Measurements from ENCODE around the gene CABCOCO1.

Gene CABCOCO1, protein sequence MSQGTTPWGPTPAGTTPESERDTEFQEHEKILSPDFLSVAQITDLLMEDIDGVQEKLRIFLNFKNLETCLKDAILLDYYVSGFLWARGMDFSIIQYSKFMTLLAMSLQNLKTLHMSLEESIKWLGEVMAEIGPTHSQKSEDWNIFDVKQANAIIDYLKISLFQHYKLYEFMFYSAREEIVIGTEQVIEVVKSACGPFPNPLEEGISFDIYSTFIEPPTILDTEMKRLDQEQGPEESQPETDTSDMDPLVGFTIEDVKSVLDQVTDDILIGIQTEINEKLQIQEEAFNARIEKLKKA

DNA sequence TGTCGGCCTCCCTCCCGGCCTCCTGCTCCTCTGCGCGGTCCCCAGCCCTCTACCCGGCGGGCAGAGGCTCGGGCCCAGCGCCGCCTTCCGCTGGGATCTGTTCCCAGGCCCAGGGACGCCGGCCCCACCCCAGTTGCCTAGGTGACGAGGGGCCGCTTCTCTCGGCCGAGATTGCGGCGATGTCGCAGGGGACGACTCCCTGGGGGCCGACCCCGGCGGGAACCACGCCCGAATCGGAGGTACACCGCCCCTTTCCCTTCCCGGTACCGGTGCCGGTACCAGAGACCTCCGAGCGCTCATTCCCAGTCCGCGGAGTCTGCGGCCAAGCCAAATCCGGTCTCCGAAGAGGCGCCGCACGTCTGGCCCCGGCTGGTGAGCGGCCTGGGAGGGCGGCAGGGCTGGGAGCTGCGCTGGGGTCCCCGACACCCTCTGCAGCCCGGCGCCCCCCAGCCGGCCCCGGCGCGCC is at the start of gene CABCOCO1:
Gene CABCOCO1 (plus strand): TSS at position 136 of the 466 bp plus-strand sequence. CDS start 44 bp downstream, at position 180.
- DNase-seq (ENCODE audit: low read depth in 1 of 2, low spot score in 1 of 2): no peak

DNA sequence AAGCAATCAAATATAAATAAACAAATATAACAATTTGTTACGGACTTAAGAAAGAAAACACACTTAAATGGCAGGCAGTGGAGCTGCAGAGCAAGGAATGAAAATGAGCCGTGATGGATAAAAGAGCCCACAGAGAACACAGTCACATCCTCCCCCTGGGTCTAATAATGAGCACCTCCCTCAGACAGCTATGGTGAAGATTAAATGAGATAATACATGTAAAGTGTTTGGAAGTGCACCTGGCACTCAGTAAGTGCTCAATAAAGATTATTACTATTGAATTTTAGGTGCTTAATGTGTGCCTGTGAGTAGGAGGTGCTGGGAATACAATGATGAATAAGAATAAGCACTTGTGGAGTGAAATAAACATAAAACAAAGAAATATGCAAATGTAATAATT is 49.1 kb upstream of the CABCOCO1 start:
- DNase-seq (ENCODE audit: low read depth in 1 of 2, low spot score in 1 of 2): no peak

DNA sequence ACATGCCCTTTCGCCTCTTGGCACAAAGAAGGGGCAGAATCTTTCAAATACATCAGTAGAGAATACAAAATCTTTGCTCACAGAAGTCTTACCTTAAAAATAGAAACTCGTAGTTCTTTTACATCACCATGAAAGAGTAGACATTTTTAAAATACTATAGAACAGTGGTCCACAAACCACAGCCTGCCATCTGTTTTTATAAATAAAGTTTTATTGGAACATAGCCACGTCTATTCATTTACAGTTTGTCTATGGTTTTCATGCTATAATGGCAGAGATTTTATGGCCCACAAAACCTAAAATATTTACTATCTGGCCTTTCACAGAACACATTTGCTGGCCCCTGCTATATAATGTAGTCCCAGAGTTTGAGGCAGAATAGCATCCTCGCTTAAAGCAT is 46.1 kb upstream of the CABCOCO1 start:
- DNase-seq (ENCODE audit: low read depth in 1 of 2, low spot score in 1 of 2): no peak

GRCh38 chr10:61617180-61617579 is 45.5 kb upstream of the CABCOCO1 start:
- DNase-seq (ENCODE audit: low read depth in 1 of 2, low spot score in 1 of 2): no peak

GRCh38 chr10:61617586-61617985 is 45.1 kb upstream of the CABCOCO1 start:
- DNase-seq (ENCODE audit: low read depth in 1 of 2, low spot score in 1 of 2): no peak

DNA sequence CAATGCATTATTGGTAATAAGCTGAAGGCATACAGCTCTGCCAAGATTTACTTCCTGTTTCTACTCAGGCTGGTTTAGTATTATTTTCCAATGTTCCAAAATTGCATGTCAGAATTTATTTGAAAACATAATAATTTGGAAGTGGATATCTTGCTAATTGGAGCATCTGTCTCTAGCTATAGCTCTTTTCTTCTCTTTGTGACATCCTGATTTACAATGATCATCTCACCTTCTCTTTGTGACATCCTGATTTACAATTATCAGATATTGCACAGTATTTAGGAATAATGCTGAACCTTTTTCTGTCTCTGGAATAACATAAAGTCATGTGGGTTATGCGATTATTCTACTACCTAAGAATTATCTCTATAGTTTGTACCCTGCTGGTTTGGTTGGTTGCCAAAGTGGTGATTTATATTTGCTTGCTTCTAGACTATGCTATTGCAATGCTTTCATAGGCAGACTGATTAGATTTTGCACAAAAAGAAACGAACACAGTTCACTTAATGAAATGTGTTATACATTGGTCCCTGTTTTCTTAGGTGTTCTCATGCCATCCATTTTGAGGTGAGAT is 44.3 kb upstream of the CABCOCO1 start:
- DNase-seq (ENCODE audit: low read depth in 1 of 2, low spot score in 1 of 2): no peak

DNA sequence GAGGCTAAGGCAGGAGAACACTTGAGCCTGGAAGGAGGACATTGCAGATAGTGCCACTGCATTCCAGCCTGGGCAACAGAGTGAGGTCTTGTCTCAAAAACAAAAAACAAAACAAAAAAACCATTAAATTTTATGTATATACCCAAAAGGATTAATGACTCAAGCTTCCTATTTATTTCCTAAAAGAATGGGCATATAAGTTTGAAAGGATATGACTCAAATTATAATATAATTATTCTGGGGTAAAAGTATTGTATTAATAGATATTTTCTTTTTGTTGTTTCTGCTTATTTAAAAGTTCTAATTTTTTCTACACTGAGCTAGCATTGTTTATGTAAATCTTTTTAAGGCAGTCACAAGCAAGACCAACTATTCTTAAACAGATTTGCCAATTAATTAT is 42.2 kb upstream of the CABCOCO1 start:
- no peak for DNase-seq (ENCODE audit: low read depth in 1 of 2, low spot score in 1 of 2)

DNA sequence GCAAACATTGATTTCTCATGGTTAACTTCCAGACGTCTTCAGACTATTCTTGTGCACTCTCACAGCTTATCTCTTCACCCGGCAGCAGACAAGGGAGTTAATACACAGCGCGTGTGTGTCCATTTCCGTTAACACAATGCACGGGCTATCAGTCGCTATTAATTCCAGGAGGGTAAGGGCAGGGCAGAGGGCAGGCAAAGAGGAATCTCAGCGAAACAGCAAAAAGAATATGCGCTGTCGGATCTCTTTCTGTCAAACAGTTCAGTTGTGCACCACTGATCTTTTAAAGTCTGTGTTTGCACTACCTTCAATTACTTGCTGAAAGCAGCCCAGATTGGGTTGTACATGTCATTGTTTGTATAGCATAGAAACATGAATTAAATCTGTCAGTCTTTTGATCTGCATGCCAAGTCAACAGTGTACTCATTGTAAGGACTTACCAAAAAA is 41.1 kb upstream of the CABCOCO1 start:
- no peak for DNase-seq (ENCODE audit: low read depth in 1 of 2, low spot score in 1 of 2)

GRCh38 chr10:61623161-61623560 is 39.6 kb upstream of the CABCOCO1 start:
- DNase-seq (ENCODE audit: low read depth in 1 of 2, low spot score in 1 of 2): no peak

GRCh38 chr10:61626209-61626608 is 36.5 kb upstream of the CABCOCO1 start:
- DNase-seq (ENCODE audit: low read depth in 1 of 2, low spot score in 1 of 2): no peak

DNA sequence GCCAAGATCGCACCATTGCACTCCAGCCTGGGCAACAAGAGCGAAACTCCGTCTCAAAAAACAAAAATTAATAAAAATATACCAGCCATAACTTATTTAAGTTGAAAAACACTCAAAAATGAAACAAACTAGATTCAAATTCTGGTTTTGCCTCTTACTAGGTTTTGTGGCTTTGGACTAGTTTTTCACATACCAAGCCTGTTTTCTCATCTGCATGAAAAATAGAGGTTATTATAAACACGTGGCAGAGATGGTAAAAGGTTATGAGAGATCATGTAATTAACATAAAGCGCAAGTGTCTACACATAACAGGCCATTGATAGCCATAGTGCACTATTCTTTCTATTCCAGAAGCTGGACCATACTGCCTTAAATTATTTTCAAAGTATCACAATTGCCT is 35.5 kb upstream of the CABCOCO1 start:
- DNase-seq (ENCODE audit: low read depth in 1 of 2, low spot score in 1 of 2): no peak

DNA sequence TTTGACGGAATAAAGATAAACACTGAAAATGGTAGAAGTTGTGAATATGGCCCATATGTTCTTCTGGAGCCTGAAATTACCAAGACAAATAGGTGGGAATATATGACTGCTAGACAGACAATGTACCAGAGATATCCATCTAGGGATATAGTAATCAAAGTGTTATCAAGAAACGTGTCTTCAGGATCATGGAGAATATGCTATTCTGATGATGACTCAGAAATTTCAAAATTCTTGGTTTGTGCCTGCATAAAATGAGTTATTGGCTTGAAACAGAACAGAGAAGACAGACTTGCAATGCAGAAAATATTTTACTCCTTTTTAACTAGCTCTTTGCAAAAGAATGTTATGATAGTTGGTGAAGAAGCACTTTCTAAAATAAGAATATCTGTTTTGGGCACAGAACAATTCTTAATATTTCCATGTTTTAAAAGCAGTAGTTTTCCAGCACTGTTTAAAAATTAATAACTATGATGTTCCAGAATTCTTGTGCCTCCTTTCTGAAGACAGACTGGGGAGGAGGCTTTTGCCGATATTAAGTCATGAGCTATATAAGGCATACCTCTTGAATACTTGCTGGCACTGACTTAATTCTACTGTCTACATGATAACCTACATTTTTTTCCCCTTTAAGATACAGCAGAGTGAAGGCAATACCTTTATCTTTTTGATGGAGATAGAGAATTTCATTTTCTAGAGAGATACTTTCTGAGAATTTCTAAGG is 34.4 kb upstream of the CABCOCO1 start:
- DNase-seq (ENCODE audit: low read depth in 1 of 2, low spot score in 1 of 2): no peak

DNA sequence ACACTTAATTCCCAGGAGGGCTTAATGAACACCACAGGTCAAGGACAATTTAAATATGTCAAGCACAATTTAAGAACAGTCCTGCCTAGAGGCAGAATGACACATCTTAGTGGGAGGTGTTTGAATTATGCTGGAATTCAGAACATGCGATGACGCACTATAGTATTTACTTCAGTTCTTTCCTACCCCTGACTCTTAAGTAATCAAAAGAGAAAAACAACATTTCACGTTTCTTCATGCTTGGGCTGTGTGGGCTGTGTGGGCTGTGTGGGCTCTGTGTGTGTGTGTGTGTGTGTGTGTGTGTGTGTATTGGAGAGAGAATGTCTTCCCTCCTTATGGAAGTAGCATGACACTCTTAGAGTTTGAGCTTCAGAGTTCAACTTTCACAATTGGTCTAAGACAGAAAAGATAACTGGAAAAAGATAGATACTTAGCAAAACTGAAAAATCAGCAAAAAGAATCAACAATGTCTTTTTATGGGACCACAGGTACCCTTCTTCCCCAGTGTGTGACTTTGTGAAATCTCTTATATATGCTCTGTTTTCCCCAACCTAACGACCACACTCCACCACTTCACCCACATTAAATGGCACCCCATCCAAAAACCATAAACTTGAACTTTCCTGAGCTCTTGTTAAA is 33.7 kb upstream of the CABCOCO1 start:
- no peak for DNase-seq (ENCODE audit: low read depth in 1 of 2, low spot score in 1 of 2)

DNA sequence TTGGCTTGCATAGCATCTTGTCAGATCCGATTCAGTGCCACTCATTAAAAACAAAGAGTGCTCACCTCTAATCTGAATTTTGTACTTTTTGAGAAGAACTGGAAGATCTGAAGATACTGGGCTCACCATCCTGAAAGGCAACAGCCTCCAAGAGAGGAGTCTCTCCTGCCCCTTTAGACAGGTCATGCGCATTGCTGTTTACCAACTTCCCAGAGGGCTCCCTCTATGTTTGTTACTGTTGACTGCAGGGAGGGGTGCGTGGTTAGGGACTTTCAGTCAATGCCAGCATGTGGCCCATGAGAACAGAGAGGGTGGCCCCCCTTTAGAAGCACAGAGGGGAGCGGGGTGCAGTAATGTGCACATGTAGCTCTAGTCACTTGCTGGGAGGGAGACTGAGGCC is 33.2 kb upstream of the CABCOCO1 start:
- no peak for DNase-seq (ENCODE audit: low read depth in 1 of 2, low spot score in 1 of 2)

- DNase-seq (ENCODE audit: low read depth in 1 of 2, low spot score in 1 of 2): no peak
Observed at GRCh38 chr10:61632057-61632670, 30.6 kb upstream of the CABCOCO1 start.

DNA sequence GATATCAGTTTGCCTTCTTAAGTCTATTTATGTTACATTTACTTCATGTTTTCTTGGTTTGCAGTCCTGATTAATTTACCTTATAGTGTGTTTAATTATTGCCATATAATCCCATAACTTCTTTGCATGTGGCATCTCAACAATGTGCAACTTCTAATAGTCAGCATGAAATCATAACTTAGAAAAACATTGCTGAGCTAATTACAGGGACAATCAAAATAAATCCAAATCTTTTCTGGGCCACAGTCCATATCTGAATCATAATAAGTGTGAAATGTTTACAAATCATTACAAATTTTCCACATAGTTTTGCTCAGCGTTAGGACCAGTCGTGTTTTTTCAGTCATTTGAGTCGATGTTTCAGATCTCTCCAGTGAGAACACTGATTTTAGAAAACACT is 29.1 kb upstream of the CABCOCO1 start:
- no peak for DNase-seq (ENCODE audit: low read depth in 1 of 2, low spot score in 1 of 2)

DNA sequence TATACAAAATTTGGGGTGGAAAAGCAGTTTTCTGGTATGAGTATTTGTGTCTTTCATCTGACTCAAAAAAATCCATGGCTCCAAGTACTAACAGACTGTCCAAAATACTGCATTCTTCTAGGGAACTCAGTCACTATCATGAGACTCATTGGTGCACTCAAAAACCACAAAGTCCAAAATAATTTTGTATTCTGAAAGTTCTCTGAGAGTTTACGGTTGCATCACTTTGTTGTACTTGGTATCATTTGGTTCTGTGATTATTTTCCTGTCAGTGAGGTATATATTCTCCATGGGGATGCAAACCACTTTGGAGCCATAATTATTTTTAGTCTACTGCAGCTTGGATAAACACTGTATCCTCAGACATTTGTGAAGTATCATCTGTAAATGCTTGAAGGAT is 28.0 kb upstream of the CABCOCO1 start:
- no peak for DNase-seq (ENCODE audit: low read depth in 1 of 2, low spot score in 1 of 2)

GRCh38 chr10:61635471-61635870 is 27.3 kb upstream of the CABCOCO1 start:
- DNase-seq (ENCODE audit: low read depth in 1 of 2, low spot score in 1 of 2): no peak

DNA sequence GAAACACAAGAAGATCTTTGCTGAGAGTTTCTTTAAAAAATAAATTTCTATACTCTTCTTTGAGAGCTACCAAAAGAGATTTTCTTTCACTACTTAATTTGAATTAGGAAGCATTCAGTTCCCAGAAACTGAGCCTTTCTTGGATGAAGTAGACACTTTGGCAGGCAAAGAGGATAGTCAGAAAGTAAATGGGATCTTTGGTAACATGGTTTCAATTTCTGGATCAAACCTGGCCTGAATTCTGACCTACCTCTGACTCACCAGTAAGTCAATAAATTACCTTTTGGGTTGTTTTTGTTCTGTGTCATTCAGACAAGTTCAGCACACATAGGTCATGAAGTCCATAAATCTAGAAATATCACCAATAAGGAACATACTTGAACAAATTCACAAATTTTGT is 26.8 kb upstream of the CABCOCO1 start:
- DNase-seq (ENCODE audit: low read depth in 1 of 2, low spot score in 1 of 2): no peak

DNA sequence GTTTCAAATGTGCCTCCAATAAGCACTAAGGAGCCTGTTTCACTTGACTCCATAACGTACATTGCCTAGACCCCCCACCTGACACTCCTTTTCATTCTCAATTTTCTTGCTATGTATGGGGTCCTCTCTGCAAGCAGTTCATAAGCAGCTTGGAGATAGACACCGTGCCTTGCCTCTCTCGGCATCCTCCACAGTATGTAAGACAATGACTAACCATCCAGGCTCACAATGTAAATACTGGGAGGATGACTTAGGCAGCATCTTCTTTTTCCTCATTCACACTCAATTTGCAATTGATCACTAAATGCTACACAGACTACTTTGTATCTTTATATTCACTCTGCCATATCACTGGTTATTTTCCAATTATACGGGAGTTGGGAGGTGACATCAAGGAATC is 22.8 kb upstream of the CABCOCO1 start:
- no peak for DNase-seq (ENCODE audit: low read depth in 1 of 2, low spot score in 1 of 2)

DNA sequence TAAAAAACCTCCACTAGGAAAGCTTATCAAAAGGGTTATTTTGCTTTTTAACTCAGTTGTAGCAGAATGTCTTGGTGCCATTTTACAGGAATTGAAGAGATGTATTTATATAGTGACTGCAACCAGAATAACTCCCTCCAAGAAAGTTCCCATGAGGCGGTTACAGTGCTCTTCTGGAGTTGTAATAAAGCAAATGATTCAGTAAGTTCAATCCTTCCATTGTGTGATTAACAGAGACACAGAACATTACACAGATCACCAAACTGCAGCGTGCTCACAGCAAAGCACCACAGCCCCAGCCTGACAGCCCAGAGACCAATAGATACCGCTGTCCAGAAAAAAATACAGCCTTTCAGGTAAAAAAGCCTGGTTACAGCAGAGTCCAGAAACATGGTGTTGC is 21.9 kb upstream of the CABCOCO1 start:
- no peak for DNase-seq (ENCODE audit: low read depth in 1 of 2, low spot score in 1 of 2)
